ENCODE measurements around the gene ADPRM.

ADPRM gene

DNA sequence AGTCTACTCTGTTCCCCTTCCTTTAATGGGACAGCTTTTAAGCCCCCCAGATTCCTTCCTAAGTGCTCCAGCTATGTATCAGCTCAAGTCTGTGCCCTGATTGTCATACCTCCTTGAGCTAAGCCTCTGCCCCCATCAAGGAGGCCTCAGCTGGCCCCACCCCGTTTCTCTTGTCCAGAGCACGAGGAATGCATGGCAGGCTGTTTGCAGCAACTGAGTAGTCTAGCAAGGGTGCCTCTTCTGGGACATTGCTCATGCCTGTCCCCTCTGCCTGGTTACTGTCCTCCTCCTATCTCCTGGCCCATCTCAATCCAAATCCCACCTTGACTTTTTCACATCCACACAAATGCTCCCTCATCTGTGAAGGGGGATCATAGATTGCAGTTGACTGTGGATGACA is 60.3 kb downstream of the ADPRM start:
- TF ChIP-seq, protein P1, sequence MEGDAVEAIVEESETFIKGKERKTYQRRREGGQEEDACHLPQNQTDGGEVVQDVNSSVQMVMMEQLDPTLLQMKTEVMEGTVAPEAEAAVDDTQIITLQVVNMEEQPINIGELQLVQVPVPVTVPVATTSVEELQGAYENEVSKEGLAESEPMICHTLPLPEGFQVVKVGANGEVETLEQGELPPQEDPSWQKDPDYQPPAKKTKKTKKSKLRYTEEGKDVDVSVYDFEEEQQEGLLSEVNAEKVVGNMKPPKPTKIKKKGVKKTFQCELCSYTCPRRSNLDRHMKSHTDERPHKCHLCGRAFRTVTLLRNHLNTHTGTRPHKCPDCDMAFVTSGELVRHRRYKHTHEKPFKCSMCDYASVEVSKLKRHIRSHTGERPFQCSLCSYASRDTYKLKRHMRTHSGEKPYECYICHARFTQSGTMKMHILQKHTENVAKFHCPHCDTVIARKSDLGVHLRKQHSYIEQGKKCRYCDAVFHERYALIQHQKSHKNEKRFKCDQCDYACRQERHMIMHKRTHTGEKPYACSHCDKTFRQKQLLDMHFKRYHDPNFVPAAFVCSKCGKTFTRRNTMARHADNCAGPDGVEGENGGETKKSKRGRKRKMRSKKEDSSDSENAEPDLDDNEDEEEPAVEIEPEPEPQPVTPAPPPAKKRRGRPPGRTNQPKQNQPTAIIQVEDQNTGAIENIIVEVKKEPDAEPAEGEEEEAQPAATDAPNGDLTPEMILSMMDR (conservative IDR thresholded peaks at IDR 0.05): no peak
- TF ChIP-seq ZFX (IDR thresholded peaks at IDR 0.05): no peak
- no peak overlapping the region for H3K27ac ChIP-seq

DNA sequence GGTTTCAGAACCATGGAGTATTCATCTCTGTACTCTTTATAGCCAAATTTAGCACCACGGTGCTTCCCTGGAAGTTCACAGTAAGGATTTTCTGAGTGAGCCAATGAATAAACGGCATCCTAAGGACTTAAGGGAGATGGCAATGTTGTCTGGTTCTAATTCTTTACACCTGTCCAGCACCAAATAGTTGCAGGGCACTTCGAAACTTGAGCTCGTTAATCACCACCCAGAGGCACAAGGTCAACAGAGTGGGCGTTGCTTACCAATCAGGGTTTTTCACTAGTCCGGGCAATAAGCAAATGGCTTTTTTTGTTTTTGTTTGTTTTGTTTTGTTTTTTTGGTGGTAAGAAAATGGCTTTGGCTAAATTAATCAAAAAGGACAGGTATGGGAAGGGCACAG is 60.7 kb downstream of the ADPRM start:
- TF ChIP-seq, protein P1 (conservative IDR thresholded peaks at IDR 0.05): no peak
- TF ChIP-seq ZFX (IDR thresholded peaks at IDR 0.05): no peak

More for the DNA sequence above, 60.7 kb downstream of the ADPRM start:
- H3K27ac ChIP-seq: no peak overlapping the region

Data from C4-2B (cell line).